ENCODE measurements around the gene EPS8L2.

The EPS8L2 gene

GRCh38 chr11:690738-691633 lies 15.0 kb upstream of the EPS8L2 start:
- no peak for DNase-seq

- DNase-seq, result no peak
Observed at GRCh38 chr11:691710-692590, 14.1 kb upstream of the EPS8L2 start.

GRCh38 chr11:692824-693414 lies 13.1 kb upstream of the EPS8L2 start:
- no peak for DNase-seq

GRCh38 chr11:693415-693831 lies 12.6 kb upstream of the EPS8L2 start:
- no peak for DNase-seq

- DNase-seq, result no peak
Observed at GRCh38 chr11:693887-694562, 12.0 kb upstream of the EPS8L2 start.

- DNase-seq, result peak; percentile 99
Observed at GRCh38 chr11:694563-695287, 11.3 kb upstream of the EPS8L2 start, which contains the start of gene DEAF1. DEAF1 (minus strand) TSS chr11:695222; CDS start chr11:695047, 175 bp downstream.

GRCh38 chr11:695288-695537 lies 10.8 kb upstream of the EPS8L2 start:
- DNase-seq, result no peak

GRCh38 chr11:695538-696248 lies 10.3 kb upstream of the EPS8L2 start, which contains the start of gene TMEM80:
TMEM80 (plus strand) TSS chr11:695816; CDS start chr11:695828, 12 bp downstream.
- peak; percentile 96 for DNase-seq

- no peak for DNase-seq
Observed at GRCh38 chr11:696955-697491, 9.0 kb upstream of the EPS8L2 start.

GRCh38 chr11:697811-698311 lies 8.2 kb upstream of the EPS8L2 start:
- no peak for DNase-seq

- no peak for DNase-seq
Observed at GRCh38 chr11:698493-699115, 7.4 kb upstream of the EPS8L2 start.

- no peak for DNase-seq
Observed at GRCh38 chr11:699116-699508, 6.9 kb upstream of the EPS8L2 start.

- DNase-seq, result no peak
Observed at GRCh38 chr11:699753-700152, 6.3 kb upstream of the EPS8L2 start.

- no peak for DNase-seq
Observed at GRCh38 chr11:701741-702461, 4.1 kb upstream of the EPS8L2 start.

- DNase-seq, result no peak
Observed at GRCh38 chr11:702462-703461, 3.3 kb upstream of the EPS8L2 start.

- no peak for DNase-seq
Observed at GRCh38 chr11:703506-703905, 2.5 kb upstream of the EPS8L2 start.

GRCh38 chr11:704228-704674 lies 1.8 kb upstream of the EPS8L2 start:
- DNase-seq, result no peak
